ENCODE results near the gene COPS3. TPM values are rescaled to one million over a fixed set of nuclear protein-coding genes. Genes with fewer than 3 reads are reported as not detected.

Gene COPS3
- total and polyA plus RNA-seq, 2 of the 4 experiments (the other 2 are of a cell fraction) = 71.4 to 144 TPM

- peak overlapping the region; percentile 26; the same call in 1 of the 2 replicates for H2BK120ac ChIP-seq (ENCODE audit: low read depth, low read length)
- H2BK15ac ChIP-seq (ENCODE audit: low read depth, low read length) = no peak overlapping the region
- intact Hi-C loops (cut with micrococcal nuclease) (no loop called here), dilution Hi-C loops (cut with HindIII; ENCODE audit: low sequenced_read_pairs, unreplicated experiment) (no loop called here), in situ Hi-C loops (cut with MboI; ENCODE audit: low sequenced_read_pairs) (no loop called here)
- peak overlapping the region; percentile 74 for H3K4me2 ChIP-seq (ENCODE audit: low read depth, low read length)
- H3K23ac ChIP-seq (ENCODE audit: low read depth, low read length) = peak overlapping the region; percentile 63; the same call in 1 of the 2 replicates
- peak; percentile 58 for ATAC-seq (ENCODE audit: low read depth)
- no peaks in the 10 kb centered on the region; a peak in 1 of 4 replicates for H3K79me1 ChIP-seq (ENCODE audit: low read depth in 1 of 2, low read length in 2 of 2)
- no peak for TF ChIP-seq CHD1 (IDR thresholded peaks at IDR 0.05; ENCODE audit: low read depth, low read length)
- 0 out of 2 replicates have a peak, but pooled peaks have one; percentile 12 for TF ChIP-seq USF2 (IDR thresholded peaks at IDR 0.05; ENCODE audit: low read depth, low read length)
- H2BK5ac ChIP-seq (ENCODE audit: low read depth, low read length, poor library complexity, severe bottlenecking) = no peak overlapping the region
- peak; percentile 58 for DNase-seq
- no peak overlapping the region for H3K4ac ChIP-seq (ENCODE audit: low read depth, low read length)
- no peak overlapping the region for H2AFZ ChIP-seq (replicated peaks; ENCODE audit: low read length, poor library complexity)
- no peak overlapping the region for H2BK20ac ChIP-seq (ENCODE audit: low read depth, low read length)
- H3K9me1 ChIP-seq (ENCODE audit: insufficient read depth, low read length) = no peaks in the 10 kb centered on the region
- 0% methylated on average over 1 of the region's 5 CpGs; no CpG with 5 or more reads in 1 of the 2 experiments for WGBS, 2 experiments (ENCODE audit: extremely low coverage in 2 of 2, insufficient read length in 1 of 2)
- no peak overlapping the region for H3K9ac ChIP-seq (ENCODE audit: low read depth, low read length)
- BruUV-seq (replicated peaks) = no TSS peak
- H3K56ac ChIP-seq (ENCODE audit: extremely low read depth, insufficient read depth, low read length) = no peak overlapping the region
- CTCF ChIA-PET = interaction anchor here (0.6 to 0.8 kb wide), 2 partner anchors 10 to 102 kb away, joined by 3 to 4 read pairs; no protein-coding TSS in a partner anchor
- H3K4me1 ChIP-seq (ENCODE audit: control insufficient read depth, insufficient read depth, low read length) = peaks cover 16% of the 10 kb centered on the region
- no peak overlapping the region for H2AK5ac ChIP-seq (ENCODE audit: low read depth, low read length)
- no peaks in the 10 kb centered on the region; the same call in 1 of the 2 replicates for H3K36me3 ChIP-seq (ENCODE audit: control insufficient read depth, insufficient read depth, low read length)
- no peaks in the 10 kb centered on the region for H3K9me3 ChIP-seq (ENCODE audit: control insufficient read depth, insufficient read depth, low read length)
- H4K91ac ChIP-seq (ENCODE audit: insufficient read depth, low read depth, low read length) = no peak overlapping the region
- no peak overlapping the region; the same call in 1 of the 2 replicates for H4K5ac ChIP-seq (ENCODE audit: low read depth, low read length)
- H3K14ac ChIP-seq (replicated peaks; ENCODE audit: low read depth, low read length) = no peak overlapping the region
- H3K27ac ChIP-seq (ENCODE audit: insufficient read depth, low read length) = peak overlapping the region; percentile 72; the same call in 1 of the 2 replicates
- H3K27me3 ChIP-seq (ENCODE audit: control insufficient read depth, insufficient read depth, low read length) = no peaks in the 10 kb centered on the region
- no peak overlapping the region for H3K4me3 ChIP-seq (ENCODE audit: insufficient read depth, low read depth, low read length)
- no peaks in the 10 kb centered on the region for H4K20me1 ChIP-seq (ENCODE audit: insufficient read depth, low read length)
- POLR2A ChIA-PET (ENCODE audit: unreplicated experiment) = no interaction called here
- H3K18ac ChIP-seq (ENCODE audit: low read depth, low read length) = no peak overlapping the region; the same call in 1 of the 2 replicates
- no peak overlapping the region for H2AK9ac ChIP-seq (replicated peaks; ENCODE audit: low read depth, low read length, poor library complexity)
- H4K8ac ChIP-seq (ENCODE audit: low read depth in 2 of 2, low read length in 2 of 2) = peak overlapping the region in 1 of 2 experiments; percentile 40; a peak in 1 of 4 replicates
Measured at GRCh38 chr17:17200831-17201230, 80.2 kb downstream of the COPS3 start.
